Measurements from ENCODE around the gene LDHAL6B.

Gene LDHAL6B

DNA sequence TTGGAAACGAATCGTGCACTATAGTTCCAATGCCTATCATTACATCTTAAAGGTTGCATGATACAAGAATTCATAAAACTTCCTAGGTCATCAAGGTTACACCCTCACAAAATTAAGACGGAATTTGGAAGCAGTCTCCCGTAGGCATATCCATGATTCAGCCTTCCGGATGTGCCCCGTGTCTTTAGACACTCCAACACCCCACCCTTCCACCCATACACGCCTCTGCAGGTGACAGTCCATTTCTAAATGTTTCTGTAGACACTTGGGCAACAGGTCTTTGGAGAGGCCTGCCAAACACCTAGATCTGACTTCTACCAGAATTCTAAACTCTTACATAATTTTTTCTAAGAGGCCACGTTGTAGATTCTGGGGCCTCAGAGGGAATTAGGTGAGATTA is 49.8 kb downstream of the LDHAL6B start:
- POLR2A ChIA-PET: no interaction called here
- CTCF ChIA-PET: interaction anchor here (1.4 to 1.6 kb wide), 2 partner anchors 9 to 15 kb away, joined by 3 to 13 read pairs; no protein-coding TSS in a partner anchor

DNA sequence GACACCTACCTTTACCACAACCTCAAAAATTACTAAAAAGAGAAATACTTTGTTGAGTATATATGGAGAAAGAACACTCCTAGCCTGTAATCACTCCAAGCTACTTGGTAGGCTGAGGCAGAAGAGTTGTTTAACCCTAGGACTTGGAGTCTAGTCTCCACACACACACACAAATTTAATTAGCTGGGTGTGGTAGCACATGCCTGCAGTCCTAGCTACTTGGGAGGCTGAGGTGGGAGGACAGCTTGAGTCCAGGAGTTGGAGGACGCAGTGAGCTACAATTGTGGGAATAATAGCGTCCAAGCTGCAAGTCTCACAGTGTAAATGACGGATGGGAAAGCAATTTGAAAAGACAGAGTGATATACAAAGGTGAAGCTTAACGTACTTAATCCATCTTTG is 50.5 kb downstream of the LDHAL6B start:
- CTCF ChIA-PET: interaction anchor here (1.4 to 5.5 kb wide), 2 partner anchors 10 to 16 kb away, joined by 3 to 39 read pairs; no protein-coding TSS in a partner anchor
- POLR2A ChIA-PET: no interaction called here
- TF ChIP-seq, protein P1, sequence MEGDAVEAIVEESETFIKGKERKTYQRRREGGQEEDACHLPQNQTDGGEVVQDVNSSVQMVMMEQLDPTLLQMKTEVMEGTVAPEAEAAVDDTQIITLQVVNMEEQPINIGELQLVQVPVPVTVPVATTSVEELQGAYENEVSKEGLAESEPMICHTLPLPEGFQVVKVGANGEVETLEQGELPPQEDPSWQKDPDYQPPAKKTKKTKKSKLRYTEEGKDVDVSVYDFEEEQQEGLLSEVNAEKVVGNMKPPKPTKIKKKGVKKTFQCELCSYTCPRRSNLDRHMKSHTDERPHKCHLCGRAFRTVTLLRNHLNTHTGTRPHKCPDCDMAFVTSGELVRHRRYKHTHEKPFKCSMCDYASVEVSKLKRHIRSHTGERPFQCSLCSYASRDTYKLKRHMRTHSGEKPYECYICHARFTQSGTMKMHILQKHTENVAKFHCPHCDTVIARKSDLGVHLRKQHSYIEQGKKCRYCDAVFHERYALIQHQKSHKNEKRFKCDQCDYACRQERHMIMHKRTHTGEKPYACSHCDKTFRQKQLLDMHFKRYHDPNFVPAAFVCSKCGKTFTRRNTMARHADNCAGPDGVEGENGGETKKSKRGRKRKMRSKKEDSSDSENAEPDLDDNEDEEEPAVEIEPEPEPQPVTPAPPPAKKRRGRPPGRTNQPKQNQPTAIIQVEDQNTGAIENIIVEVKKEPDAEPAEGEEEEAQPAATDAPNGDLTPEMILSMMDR (IDR thresholded peaks at IDR 0.05; ENCODE audit: insufficient read depth, low read length, missing control alignments): no peak
- no peak for DNase-seq (ENCODE audit: low read depth, low spot score)
- no peak overlapping the region for H3K4me3 ChIP-seq (ENCODE audit: low read depth, low read length)

More for the DNA sequence above, 49.8 kb downstream of the LDHAL6B start:
- H3K4me3 ChIP-seq (ENCODE audit: low read depth, low read length): no peak overlapping the region
- no peak for DNase-seq (ENCODE audit: low read depth, low spot score)
- TF ChIP-seq, protein P1 (IDR thresholded peaks at IDR 0.05; ENCODE audit: insufficient read depth, low read length, missing control alignments): no peak
